22Rv1 (cell line): ENCODE measurements around the gene ACAP3.

Experiments
- CTCF ChIP-seq: fragments of 450-650 bp; IDR thresholded peaks from 2 replicates; pipeline ENCODE4 v1.5.1; 2017; ENCODE audit warnings: mild to moderate bottlenecking
- ZFX ChIP-seq: fragments of 450-650 bp; IDR thresholded peaks from 2 replicates; pipeline ENCODE4 v1.6.1; 2017; ENCODE audit warnings: antibody characterized with exemption, borderline replicate concordance

GRCh38 chr1:1287288-1288110, 20.2 kb downstream of the ACAP3 start:
- no peak for TF ChIP-seq CTCF
- no peak for TF ChIP-seq ZFX
